Peyer's patch (tissue), 4 donors: Measurements from ENCODE around the gene BECN2.

Experiments
- POLR2A ChIP-seq, 2 donors: fragments of 450-650 bp; IDR thresholded peaks; one replicate each; pipeline ENCODE4 v1.5.1; 2017; ENCODE audit warnings: antibody characterized with exemption in 2 of 2, mild to moderate bottlenecking in 2 of 2, moderate library complexity in 2 of 2
- TF ChIP-seq, protein P1 (sequence below), 6 experiments: fragments of 450-650 bp in 4 of 6; fragments of 200-600 bp in 2 of 6; sonication (generic) in 1 of 6; IDR thresholded peaks; one replicate each; pipeline ENCODE4 v1.5.1; 2017 to 2019; ENCODE audit warnings: antibody characterized with exemption in 6 of 6, mild to moderate bottlenecking in 3 of 6, moderate library complexity in 1 of 6

DNA sequence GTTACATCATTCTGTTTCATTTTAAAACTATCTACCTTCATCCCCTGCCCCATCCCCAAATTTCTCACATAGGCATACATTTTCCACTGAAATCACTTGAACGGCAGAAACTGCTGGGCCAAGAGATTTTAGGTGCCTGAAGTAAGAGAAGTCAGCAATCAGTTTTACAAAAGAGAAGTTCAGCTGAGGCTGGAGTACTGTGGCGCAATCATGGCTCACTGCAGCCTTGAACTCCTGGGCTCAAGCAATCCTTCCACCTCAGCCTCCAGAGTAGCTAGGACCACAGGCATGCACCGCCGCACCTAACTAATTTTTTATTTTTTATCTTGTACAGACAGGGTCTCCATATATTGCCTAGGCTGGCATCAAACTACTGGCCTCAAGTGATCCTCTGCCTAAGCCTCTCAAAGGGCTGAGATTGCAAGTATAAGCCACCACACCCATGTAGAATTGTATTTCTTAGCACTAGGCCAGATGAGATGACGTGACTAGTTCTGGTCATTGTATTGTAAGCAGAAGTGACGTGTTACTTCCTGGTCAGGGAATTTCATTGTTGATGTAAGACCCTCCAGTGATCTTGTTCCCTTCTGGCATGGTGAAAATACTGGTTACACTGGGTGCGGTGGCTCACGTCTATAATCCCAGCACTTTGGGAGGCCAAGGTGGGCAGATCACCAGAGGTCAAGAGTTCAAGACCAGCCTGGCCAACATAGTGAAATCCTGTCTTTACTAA, 7.1 kb downstream of the BECN2 start:
- TF ChIP-seq POLR2A (IDR thresholded peaks at IDR 0.05) = no peak
- TF ChIP-seq, protein P1, sequence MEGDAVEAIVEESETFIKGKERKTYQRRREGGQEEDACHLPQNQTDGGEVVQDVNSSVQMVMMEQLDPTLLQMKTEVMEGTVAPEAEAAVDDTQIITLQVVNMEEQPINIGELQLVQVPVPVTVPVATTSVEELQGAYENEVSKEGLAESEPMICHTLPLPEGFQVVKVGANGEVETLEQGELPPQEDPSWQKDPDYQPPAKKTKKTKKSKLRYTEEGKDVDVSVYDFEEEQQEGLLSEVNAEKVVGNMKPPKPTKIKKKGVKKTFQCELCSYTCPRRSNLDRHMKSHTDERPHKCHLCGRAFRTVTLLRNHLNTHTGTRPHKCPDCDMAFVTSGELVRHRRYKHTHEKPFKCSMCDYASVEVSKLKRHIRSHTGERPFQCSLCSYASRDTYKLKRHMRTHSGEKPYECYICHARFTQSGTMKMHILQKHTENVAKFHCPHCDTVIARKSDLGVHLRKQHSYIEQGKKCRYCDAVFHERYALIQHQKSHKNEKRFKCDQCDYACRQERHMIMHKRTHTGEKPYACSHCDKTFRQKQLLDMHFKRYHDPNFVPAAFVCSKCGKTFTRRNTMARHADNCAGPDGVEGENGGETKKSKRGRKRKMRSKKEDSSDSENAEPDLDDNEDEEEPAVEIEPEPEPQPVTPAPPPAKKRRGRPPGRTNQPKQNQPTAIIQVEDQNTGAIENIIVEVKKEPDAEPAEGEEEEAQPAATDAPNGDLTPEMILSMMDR (IDR thresholded peaks at IDR 0.05) = no peak
